H1 (cell line): ENCODE data around the gene RUVBL2. TPM values are rescaled to one million over a fixed set of nuclear protein-coding genes. Genes with fewer than 3 reads are reported as not detected.
A peak's percentile ranks its signal among the peaks of the same experiment; 100 is the strongest.

Source experiments
- BCL11A ChIP-seq, 2 experiments: IDR thresholded peaks; one replicate each; pipeline ENCODE4 v1.6.1; 2011; ENCODE audit warnings: low read depth in 2 of 2, low read length in 2 of 2, mild to moderate bottlenecking in 2 of 2
- CREB1 ChIP-seq: IDR thresholded peaks from 2 replicates; pipeline ENCODE4 v1.6.1; 2012; ENCODE audit warnings: inconsistent platforms
- EZH2 ChIP-seq: fragments of 200-600 bp; sonication (generic); IDR thresholded peaks from 2 replicates; pipeline ENCODE4 v1.7.1; 2012; ENCODE audit warnings: low read depth, mild to moderate bottlenecking, moderate library complexity, low read length, inconsistent platforms; ENCODE audit not compliant: severe bottlenecking
- FOSL1 ChIP-seq: IDR thresholded peaks from 2 replicates; pipeline ENCODE4 v1.6.1; 2011; ENCODE audit warnings: mild to moderate bottlenecking, low read depth, low read length, moderate library complexity; ENCODE audit not compliant: insufficient read depth
- JUND ChIP-seq: IDR thresholded peaks from 2 replicates; pipeline ENCODE4 v1.6.1; 2011; ENCODE audit warnings: mild to moderate bottlenecking, improper control_type of control experiment, low read length
- KDM1A ChIP-seq: fragments of 200-600, 300-600 bp; sonication (generic); IDR thresholded peaks from 2 replicates; pipeline ENCODE4 v1.7.1; 2016; ENCODE audit warnings: mild to moderate bottlenecking, low read length, borderline replicate concordance
- KDM4A ChIP-seq: IDR thresholded peaks from one replicate; pipeline ENCODE4 v1.7.1; 2012; ENCODE audit warnings: low read depth, mild to moderate bottlenecking, moderate library complexity, low read length, inconsistent platforms; ENCODE audit not compliant: severe bottlenecking
- MAFK ChIP-seq: IDR thresholded peaks from 2 replicates; pipeline ENCODE4 v1.6.1; 2012; ENCODE audit warnings: low read depth, mild to moderate bottlenecking, improper control_type of control experiment, low read length
- PHF8 ChIP-seq: fragments of 200-600 bp; sonication (generic); conservative IDR thresholded peaks from 2 replicates; pipeline ENCODE4 v1.7.1; 2012; ENCODE audit warnings: low read depth, mild to moderate bottlenecking, inconsistent platforms, low read length, moderate library complexity
- POLR2A ChIP-seq, 2 experiments: IDR thresholded peaks; 1 replicate in 1 of 2; 2 replicates in 1 of 2; pipeline ENCODE4 v1.6.1; 2011; ENCODE audit warnings: low read depth in 2 of 2, low read length in 2 of 2, mild to moderate bottlenecking in 2 of 2; ENCODE audit errors: control extremely low read depth in 1 of 2
- RAD21 ChIP-seq, 2 experiments: IDR thresholded peaks in 1 of 2; conservative IDR thresholded peaks in 1 of 2; 2 replicates each; pipeline ENCODE4 v1.6.1; 2011; ENCODE audit warnings: low read depth in 2 of 2, low read length in 2 of 2, improper control_type of control experiment in 1 of 2, inconsistent platforms in 1 of 2, mild to moderate bottlenecking in 1 of 2, moderate library complexity in 1 of 2
- RBBP5 ChIP-seq: IDR thresholded peaks from 2 replicates; pipeline ENCODE4 v1.7.1; 2012; ENCODE audit warnings: low read depth, mild to moderate bottlenecking, inconsistent platforms, low read length, moderate library complexity, borderline replicate concordance
- RXRA ChIP-seq: IDR thresholded peaks from 2 replicates; pipeline ENCODE4 v1.6.1; 2011; ENCODE audit warnings: low read depth, mild to moderate bottlenecking, low read length, moderate library complexity; ENCODE audit not compliant: insufficient read depth
- SP1 ChIP-seq: IDR thresholded peaks from 2 replicates; pipeline ENCODE4 v1.6.1; 2011; ENCODE audit warnings: low read depth, low read length
- SP2 ChIP-seq: IDR thresholded peaks from 2 replicates; pipeline ENCODE4 v1.6.1; 2012; ENCODE audit warnings: mild to moderate bottlenecking, low read length, inconsistent platforms
- TAF1 ChIP-seq: IDR thresholded peaks from 2 replicates; pipeline ENCODE4 v1.6.1; 2011; ENCODE audit warnings: mild to moderate bottlenecking, low read depth, low read length
- TAF7 ChIP-seq: optimal IDR thresholded peaks from 2 replicates; pipeline ENCODE3; 2011; ENCODE audit warnings: low read depth, mild to moderate bottlenecking, inconsistent platforms, low read length, moderate library complexity, borderline replicate concordance
- polyA plus RNA-seq, 7 experiments: library from polyadenylated mRNA; depleted of rRNA in 3 of 7; stranded (reverse) in 5 of 7; unstranded in 2 of 7; fragments of >200 nt in 5 of 7; fragments of 200-250 nt in 2 of 7; gene quantifications; 1 replicate in 5 of 7; 2 replicates in 1 of 7; 4 replicates in 1 of 7; pipeline versions ENCODE4 v1.2.1 to v1.2.3, GENCODE V29; 2011 to 2013; ENCODE audit warnings: missing spikeins in 2 of 7, mixed read lengths in 2 of 7
- total RNA-seq: library from RNA; stranded (reverse); fragmentation: NEBNext Ultra II Directional; extraction: Animal tissue kit (Norgen Biotek cat#: 25700); gene quantifications from 2 replicates; pipeline ENCODE4 v1.2.1, GENCODE V29; 2021
- TF ChIP-seq, protein P1 (sequence below): IDR thresholded peaks from 2 replicates; pipeline ENCODE4 v1.6.1; 2012; ENCODE audit warnings: inconsistent platforms
- TF ChIP-seq, protein P2 (sequence below): IDR thresholded peaks from 2 replicates; pipeline ENCODE4 v1.6.1; 2011; ENCODE audit warnings: low read depth, mild to moderate bottlenecking, low read length; ENCODE audit not compliant: insufficient read depth
- TF ChIP-seq, protein P3 (sequence below): IDR thresholded peaks from 2 replicates; pipeline ENCODE4 v1.6.1; 2012; ENCODE audit warnings: inconsistent platforms

The RUVBL2 gene
- total and polyA plus RNA-seq, 2 of the 8 experiments (the other 6 are each of a cell fraction or from before 2014, with no cell fraction given), result 152 to 247 TPM

DNA sequence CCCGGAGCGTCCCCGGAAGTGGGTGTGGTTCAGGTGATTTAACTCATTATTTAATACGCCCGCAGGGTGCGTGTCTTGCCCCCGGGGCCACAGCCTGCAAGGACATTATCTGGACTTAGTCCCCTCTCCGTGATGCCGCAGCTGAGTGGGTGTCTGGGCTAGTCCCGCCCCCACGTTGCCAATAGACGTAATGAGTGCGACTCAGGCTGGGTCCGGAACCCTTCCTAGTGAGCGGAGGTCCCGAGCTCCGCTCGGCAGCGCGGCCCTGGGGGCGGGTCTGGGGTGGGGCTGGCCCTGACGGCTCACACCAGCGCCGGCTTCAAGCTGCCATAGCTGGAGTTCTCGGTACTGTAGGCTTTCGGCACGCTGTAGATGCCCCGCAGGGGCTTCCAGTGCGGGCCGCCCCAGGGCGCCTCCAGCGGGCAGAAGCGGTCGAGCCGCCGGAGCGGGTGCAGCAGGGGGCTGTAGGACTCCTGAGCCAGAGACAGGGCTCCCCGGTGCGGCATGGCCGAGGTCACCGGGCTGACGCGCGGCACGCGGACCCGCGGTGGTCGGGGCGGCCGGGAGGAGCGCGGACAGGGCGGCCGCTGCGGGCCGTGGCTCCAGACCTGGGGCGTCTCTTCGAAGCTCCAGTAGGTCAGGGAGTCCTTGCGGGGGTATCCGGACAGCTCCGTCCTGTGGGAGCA lies 24.1 kb downstream of the RUVBL2 start (continued):
- TF ChIP-seq KDM1A, result no peak
- TF ChIP-seq MAFK, result no peak
- TF ChIP-seq RAD21 (IDR thresholded peaks at IDR 0.05 in 1 of 2, conservative IDR thresholded peaks at IDR 0.05 in 1 of 2; ENCODE audit: low read depth in 2 of 2, low read length in 2 of 2), result no peak; a peak in 1 of 4 replicates
- TF ChIP-seq RBBP5, result no peak
- TF ChIP-seq FOSL1, result no peak
- no peak for TF ChIP-seq SP2
- no peak for TF ChIP-seq EZH2
- no peak for TF ChIP-seq POLR2A (IDR thresholded peaks at IDR 0.05; ENCODE audit: control extremely low read depth in 1 of 2, low read depth in 2 of 2, low read length in 2 of 2)
- no peak for TF ChIP-seq TAF7
- no peak for TF ChIP-seq SP1
- no peak for TF ChIP-seq PHF8
- peak; percentile 85 for TF ChIP-seq CREB1
- no peak for TF ChIP-seq RXRA
- TF ChIP-seq KDM4A, result peak; percentile 65
- no peak for TF ChIP-seq TAF1
- TF ChIP-seq, protein P1, sequence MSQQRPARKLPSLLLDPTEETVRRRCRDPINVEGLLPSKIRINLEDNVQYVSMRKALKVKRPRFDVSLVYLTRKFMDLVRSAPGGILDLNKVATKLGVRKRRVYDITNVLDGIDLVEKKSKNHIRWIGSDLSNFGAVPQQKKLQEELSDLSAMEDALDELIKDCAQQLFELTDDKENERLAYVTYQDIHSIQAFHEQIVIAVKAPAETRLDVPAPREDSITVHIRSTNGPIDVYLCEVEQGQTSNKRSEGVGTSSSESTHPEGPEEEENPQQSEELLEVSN, result peak; percentile 64
- TF ChIP-seq, protein P2, sequence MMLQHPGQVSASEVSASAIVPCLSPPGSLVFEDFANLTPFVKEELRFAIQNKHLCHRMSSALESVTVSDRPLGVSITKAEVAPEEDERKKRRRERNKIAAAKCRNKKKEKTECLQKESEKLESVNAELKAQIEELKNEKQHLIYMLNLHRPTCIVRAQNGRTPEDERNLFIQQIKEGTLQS, result no peak
- no peak for TF ChIP-seq JUND
- TF ChIP-seq, protein P3, sequence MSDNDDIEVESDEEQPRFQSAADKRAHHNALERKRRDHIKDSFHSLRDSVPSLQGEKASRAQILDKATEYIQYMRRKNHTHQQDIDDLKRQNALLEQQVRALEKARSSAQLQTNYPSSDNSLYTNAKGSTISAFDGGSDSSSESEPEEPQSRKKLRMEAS, result peak; percentile 56; the same call in 1 of the 2 replicates
- no peak for TF ChIP-seq BCL11A (IDR thresholded peaks at IDR 0.05; ENCODE audit: low read depth in 2 of 2, low read length in 2 of 2)
